Suppressor macrophage treated with lipopolysaccharide for 4 hours (primary cell): ENCODE data around the gene CCNQ.

Source experiments
- DNase-seq: peaks from one replicate; pipeline ENCODE4 v3.0.0-alpha.2; 2020

CCNQ gene

GRCh38 chrX:153595859-153596857 lies 2.8 kb downstream of the CCNQ start:
- no peak for DNase-seq

GRCh38 chrX:153595387-153595786 lies 3.6 kb downstream of the CCNQ start:
- DNase-seq = no peak

- no peak for DNase-seq
Observed at GRCh38 chrX:153593811-153594500, 5.0 kb downstream of the CCNQ start.

- no peak for DNase-seq
Observed at GRCh38 chrX:153592966-153593688, 5.8 kb downstream of the CCNQ start.

GRCh38 chrX:153592091-153592833 lies 6.7 kb downstream of the CCNQ start:
- no peak for DNase-seq

GRCh38 chrX:153590961-153591956 lies 7.7 kb downstream of the CCNQ start:
- DNase-seq = no peak

- DNase-seq = no peak
Observed at GRCh38 chrX:153588782-153589446, 10.0 kb downstream of the CCNQ start.

GRCh38 chrX:153588021-153588781 lies 10.7 kb downstream of the CCNQ start:
- no peak for DNase-seq

- no peak for DNase-seq
Observed at GRCh38 chrX:153587342-153587741, 11.6 kb downstream of the CCNQ start.

GRCh38 chrX:153585827-153586226 lies 13.1 kb downstream of the CCNQ start:
- DNase-seq = no peak

- peak; percentile 9 for DNase-seq
Observed at GRCh38 chrX:153583433-153583832, 15.5 kb downstream of the CCNQ start.

GRCh38 chrX:153582896-153583295 lies 16.0 kb downstream of the CCNQ start:
- DNase-seq = peak; percentile 63

GRCh38 chrX:153580700-153581386 lies 18.1 kb downstream of the CCNQ start:
- DNase-seq = no peak

GRCh38 chrX:153578889-153579288 lies 20.1 kb downstream of the CCNQ start:
- no peak for DNase-seq

GRCh38 chrX:153578200-153578835 lies 20.6 kb downstream of the CCNQ start:
- DNase-seq = no peak

GRCh38 chrX:153576961-153577360 lies 22.0 kb downstream of the CCNQ start:
- no peak for DNase-seq

GRCh38 chrX:153576239-153576870 lies 22.6 kb downstream of the CCNQ start:
- no peak for DNase-seq

- DNase-seq = peak; percentile 12
Observed at GRCh38 chrX:153573984-153574383, 25.0 kb downstream of the CCNQ start.
